DMS79 treated with DMSO at 0.1 percent for 48 hours (cell line): ENCODE results near the gene EDDM3A.
"Not testable (repeated sequence)": the region's sequence is repeated elsewhere in the genome, so short reads cannot be mapped to it uniquely, and the experiment has no call there.

Source experiments
- DNase-seq: peaks from one replicate; lab custom pipeline; 2025; lab: John Stamatoyannopoulos, UW

Gene EDDM3A

GRCh38 chr14:20745571-20746358, at the start of gene EDDM3A:
Gene EDDM3A, plus strand, starts transcription at chr14:20745887. Its CDS starts 1,694 bp downstream, at chr14:20747581.
- DNase-seq = no peak

GRCh38 chr14:20696764-20697163, 48.9 kb upstream of the EDDM3A start:
- DNase-seq = no peak

GRCh38 chr14:20697273-20698017, 48.2 kb upstream of the EDDM3A start:
- peak; percentile 38 for DNase-seq

GRCh38 chr14:20698018-20698329, 47.7 kb upstream of the EDDM3A start:
- DNase-seq = no peak

- DNase-seq = no peak
Observed at GRCh38 chr14:20698934-20699333, 46.8 kb upstream of the EDDM3A start.

GRCh38 chr14:20699931-20700330, 45.8 kb upstream of the EDDM3A start:
- DNase-seq = no peak

GRCh38 chr14:20700965-20701364, 44.7 kb upstream of the EDDM3A start:
- not testable (repeated sequence) for DNase-seq

GRCh38 chr14:20706657-20707355, 38.9 kb upstream of the EDDM3A start:
- no peak for DNase-seq

GRCh38 chr14:20707622-20708021, 38.1 kb upstream of the EDDM3A start:
- no peak for DNase-seq

- DNase-seq = no peak
Observed at GRCh38 chr14:20711261-20711660, 34.4 kb upstream of the EDDM3A start.

- no peak for DNase-seq
Observed at GRCh38 chr14:20711685-20712084, 34.0 kb upstream of the EDDM3A start.

- no peak for DNase-seq
Observed at GRCh38 chr14:20712904-20713303, 32.8 kb upstream of the EDDM3A start.

GRCh38 chr14:20714593-20715250, 31.0 kb upstream of the EDDM3A start:
- no peak for DNase-seq

- DNase-seq = peak; percentile 10
Observed at GRCh38 chr14:20719777-20720176, 25.9 kb upstream of the EDDM3A start.

GRCh38 chr14:20720741-20721140, 24.9 kb upstream of the EDDM3A start:
- DNase-seq = no peak

GRCh38 chr14:20722016-20722415, 23.7 kb upstream of the EDDM3A start:
- DNase-seq = no peak

- DNase-seq = no peak
Observed at GRCh38 chr14:20723488-20723887, 22.2 kb upstream of the EDDM3A start.

- not testable (repeated sequence) for DNase-seq
Observed at GRCh38 chr14:20726121-20726520, 19.6 kb upstream of the EDDM3A start.

GRCh38 chr14:20726531-20726930, 19.2 kb upstream of the EDDM3A start:
- no peak for DNase-seq

GRCh38 chr14:20730891-20731290, 14.8 kb upstream of the EDDM3A start:
- no peak for DNase-seq

GRCh38 chr14:20732477-20732876, 13.2 kb upstream of the EDDM3A start:
- no peak for DNase-seq

- no peak for DNase-seq
Observed at GRCh38 chr14:20732979-20733635, 12.6 kb upstream of the EDDM3A start.
